Activated CD8-positive, alpha-beta memory T cell treated with anti-CD3 and anti-CD28 coated beads for 36 hours (primary cell): ENCODE data around the gene CBFA2T2. TPM values are rescaled to one million over a fixed set of nuclear protein-coding genes. Genes with fewer than 3 reads are reported as not detected.

ENCODE experiments used
- CTCF ChIA-PET: fragments of 350-600 bp; sonication (Branson Sonifier 250); formaldehyde crosslinking; loops from one replicate; lab custom pipeline; 2021; ENCODE audit warnings: antibody characterized with exemption; lab: Charles Lee
- POLR2A ChIA-PET: fragments of 350-600 bp; sonication (Branson Sonifier 250); formaldehyde crosslinking; loops from one replicate; lab custom pipeline; 2021; ENCODE audit warnings: antibody characterized with exemption; lab: Charles Lee
- total RNA-seq, 2 experiments: library from RNA; stranded (reverse); gene quantifications; one replicate each; pipeline ENCODE4 v1.2.3, GENCODE V29; 2021

Gene CBFA2T2
- total RNA-seq, 2 experiments from 2014 or later, result 7.1 to 7.4 TPM

DNA sequence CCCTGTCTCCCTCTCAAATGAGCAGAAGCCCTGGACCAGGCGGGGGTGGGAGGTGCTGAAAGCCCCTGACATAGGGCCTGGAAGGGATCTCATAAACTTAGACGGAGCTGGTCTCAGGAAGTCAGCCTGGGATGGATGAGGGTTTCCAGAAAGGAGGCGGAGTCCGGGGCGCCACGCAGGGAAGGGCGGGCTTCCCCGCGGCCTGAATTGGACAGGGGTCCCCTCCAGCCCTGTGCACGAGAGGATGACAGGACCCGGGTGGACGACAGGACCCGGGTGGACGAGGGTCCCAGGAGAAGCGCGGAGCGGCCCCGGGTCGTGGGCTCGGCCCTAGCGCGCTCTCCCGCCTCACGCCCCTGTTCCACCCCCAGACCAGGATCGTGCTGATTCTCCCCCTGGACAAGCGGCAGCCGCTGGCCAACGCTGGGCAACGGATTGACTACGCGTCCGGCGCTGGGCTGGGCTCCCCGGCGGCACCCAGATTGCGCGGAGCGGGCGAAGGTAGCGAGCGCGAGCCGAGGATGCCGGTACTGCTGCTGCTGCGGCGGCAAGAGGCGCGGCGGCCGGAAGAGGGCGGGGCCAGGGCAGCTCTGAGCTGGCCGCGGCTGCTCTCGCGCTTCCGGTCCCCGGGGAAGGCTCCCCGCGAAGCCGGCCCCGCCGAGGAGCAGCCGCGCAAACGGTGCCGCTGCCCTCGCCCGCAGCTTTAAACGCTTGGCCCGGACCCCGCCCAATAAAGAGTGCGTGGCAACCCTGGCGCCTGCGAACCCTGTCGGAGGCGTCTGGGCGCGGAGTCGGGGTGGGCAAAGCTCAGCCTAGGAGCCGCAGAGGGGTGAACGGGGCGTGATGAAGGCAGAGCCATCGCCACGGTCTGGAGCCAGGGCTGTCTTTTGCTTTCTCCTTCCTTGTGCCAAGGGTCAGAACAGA, 173.5 kb downstream of the CBFA2T2 start:
- ChIA-PET CTCF (interaction anchor here (0.6 to 4.8 kb wide), 5 partner anchors 11 to 220 kb away, joined by 3 to 22 read pairs (median 3); partner anchors contain the start of gene SNTA1), POLR2A (interaction anchor here (0.7 to 2.3 kb wide), 9 partner anchors 10 to 1422 kb away, joined by 3 to 8 read pairs (median 7); partner anchors contain the start of genes CBFA2T2, PXMP4 and SNTA1)

DNA sequence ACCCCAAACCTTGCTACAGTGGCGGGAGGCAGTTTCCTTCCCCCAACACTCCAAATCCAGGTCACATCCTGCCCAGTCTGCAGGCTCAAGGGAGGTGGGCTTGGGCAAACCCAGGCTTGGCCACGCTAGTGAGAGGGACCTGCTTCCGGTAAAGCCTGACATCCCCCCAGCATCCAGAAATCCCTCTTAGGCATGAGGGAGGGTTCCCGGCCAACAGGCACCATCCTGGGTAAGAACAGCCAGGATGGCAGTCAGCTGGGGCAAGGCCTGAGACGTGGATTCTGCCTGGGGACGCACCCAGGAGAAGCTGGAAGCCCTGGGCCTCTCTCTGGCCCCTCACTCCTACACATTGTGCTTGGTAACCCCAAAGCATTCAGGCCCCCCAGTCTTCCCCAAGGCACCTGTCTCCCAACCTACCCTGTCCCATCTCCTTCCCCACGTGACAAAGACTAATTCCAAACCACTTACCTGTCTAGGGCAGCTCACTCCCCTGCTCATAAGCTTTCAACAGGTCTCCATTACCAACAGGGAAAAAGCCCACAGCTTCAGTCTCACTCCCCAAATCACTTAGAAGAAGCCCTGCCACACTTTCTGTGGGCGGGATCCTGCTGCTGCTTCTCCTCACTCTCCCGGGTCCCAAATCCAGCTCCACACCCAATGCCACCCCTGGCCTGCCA, 174.3 kb downstream of the CBFA2T2 start:
- POLR2A ChIA-PET, result interaction anchor here (0.6 to 2.3 kb wide), 10 partner anchors 10 to 221 kb away, joined by 3 to 8 read pairs (median 6); partner anchors contain the start of genes CBFA2T2, PXMP4 and SNTA1
- CTCF ChIA-PET, result interaction anchor here (1.2 to 4.8 kb wide), 6 partner anchors 11 to 220 kb away, joined by 3 to 22 read pairs (median 4); partner anchors contain the start of genes SNTA1 and ZNF341

DNA sequence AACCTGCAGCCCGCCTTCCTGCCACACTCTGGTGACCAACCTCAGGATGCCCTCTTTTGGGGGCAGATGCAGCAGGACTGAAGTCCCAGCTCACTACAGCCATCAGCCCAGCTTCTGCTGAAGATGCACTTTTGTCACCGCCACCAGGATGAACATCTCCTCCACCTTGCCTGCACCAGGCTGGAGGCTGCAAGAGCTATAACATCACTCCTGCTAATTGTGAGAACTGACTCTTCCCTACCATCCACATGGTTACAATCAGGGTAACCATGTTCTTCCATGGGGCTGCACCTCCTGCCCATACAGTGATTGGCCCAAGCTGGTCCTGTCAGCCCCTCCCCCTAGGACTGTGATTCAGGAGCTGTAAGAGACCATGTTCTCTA, 174.9 kb downstream of the CBFA2T2 start:
- CTCF ChIA-PET, result interaction anchor here (1.2 to 4.8 kb wide), 5 partner anchors 12 to 221 kb away, joined by 3 to 22 read pairs (median 4); partner anchors contain the start of genes SNTA1 and ZNF341
- POLR2A ChIA-PET, result interaction anchor here (0.6 to 2.3 kb wide), 7 partner anchors 11 to 222 kb away, joined by 3 to 8 read pairs (median 8); partner anchors contain the start of genes CBFA2T2 and SNTA1

DNA sequence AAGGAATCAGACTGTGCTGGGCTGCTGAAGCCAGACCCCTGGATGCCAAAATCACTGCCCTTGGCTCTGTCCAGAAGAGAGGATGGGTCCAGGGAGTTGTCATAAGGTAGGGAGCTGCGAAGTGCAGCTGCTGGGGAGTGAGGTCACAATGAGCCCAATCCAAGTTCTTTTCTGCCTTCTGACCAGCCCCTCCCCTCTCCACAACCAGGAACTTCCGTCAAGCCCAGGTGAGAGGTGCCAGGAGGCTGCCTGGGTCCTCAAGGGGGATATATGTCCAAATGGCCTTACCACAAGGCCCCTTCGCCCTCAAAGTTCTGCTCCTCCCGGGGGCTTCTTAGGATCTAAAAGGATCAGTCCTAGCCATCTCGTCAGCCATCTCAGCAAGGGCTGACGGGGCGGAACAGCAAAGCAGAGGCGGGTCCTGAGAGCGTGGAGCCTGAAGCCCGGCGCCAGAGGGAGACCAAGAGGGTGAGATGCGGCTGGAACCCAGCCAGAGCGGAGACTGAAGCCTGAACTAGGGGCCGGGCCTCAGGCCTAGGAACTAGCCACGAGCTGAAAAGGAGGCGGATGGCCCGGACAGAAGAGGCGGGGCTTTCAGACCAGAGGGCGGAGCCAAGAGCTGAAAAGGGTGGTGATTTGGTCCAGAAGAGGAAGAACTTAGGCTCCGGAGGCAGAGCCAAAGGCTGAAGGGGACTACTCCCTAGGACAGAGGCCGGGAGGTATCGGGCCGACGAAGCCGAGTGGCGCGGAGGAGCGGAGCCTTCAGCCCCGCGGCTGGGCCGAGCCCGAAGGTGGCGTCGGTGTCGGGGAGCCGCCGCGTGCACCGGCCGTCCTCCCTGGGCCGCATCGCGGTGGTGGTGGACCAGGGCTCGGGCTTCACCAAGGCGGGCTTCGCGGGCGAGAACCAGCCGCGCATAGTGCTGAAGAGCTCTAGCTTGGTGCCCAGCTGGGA, 176.7 kb downstream of the CBFA2T2 start, which contains the start of gene ACTL10:
Gene ACTL10 (plus strand): TSS at position 651 of the 952 bp plus-strand sequence. CDS start 555 bp downstream, outside the sequence.
- ChIA-PET CTCF (interaction anchor here (0.8 to 4.8 kb wide), 16 partner anchors 10 to 267 kb away, joined by 3 to 22 read pairs (median 6); partner anchors contain the start of genes CBFA2T2, E2F1 and ZNF341), POLR2A (interaction anchor here (0.5 to 3.7 kb wide), 10 partner anchors 13 to 372 kb away, joined by 3 to 23 read pairs (median 6); partner anchors contain the start of genes CBFA2T2, PXMP4 and SNTA1)

DNA sequence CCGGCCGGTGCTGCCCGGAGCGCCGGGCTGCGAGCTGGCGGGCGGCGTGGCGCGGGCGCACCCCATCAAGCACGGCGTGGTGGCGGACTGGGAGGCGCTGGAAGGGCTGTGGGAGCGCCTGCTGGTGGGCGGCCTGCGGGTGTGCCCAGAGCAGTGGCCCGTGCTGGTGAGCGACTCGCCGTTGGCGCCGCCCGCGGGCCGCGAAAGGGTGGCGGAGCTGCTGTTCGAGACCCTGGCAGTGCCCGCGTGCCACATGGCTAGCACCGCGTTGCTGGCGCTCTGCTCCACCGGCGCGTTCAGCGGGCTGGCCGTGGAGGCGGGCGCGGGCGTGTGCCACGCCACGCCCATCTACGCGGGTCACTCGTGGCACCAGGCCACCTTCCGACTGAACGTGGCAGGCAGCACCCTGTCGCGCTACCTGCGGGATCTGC, 177.4 kb downstream of the CBFA2T2 start:
- ChIA-PET POLR2A (interaction anchor here (0.5 to 3.7 kb wide), 13 partner anchors 12 to 699 kb away, joined by 3 to 23 read pairs (median 5); partner anchors contain the start of genes CBFA2T2, PXMP4, SNTA1 and ZNF341), CTCF (interaction anchor here (0.6 to 4.8 kb wide), 28 partner anchors 11 to 268 kb away, joined by 3 to 22 read pairs (median 5); partner anchors contain the start of genes CBFA2T2, CDK5RAP1, E2F1 and SNTA1)

DNA sequence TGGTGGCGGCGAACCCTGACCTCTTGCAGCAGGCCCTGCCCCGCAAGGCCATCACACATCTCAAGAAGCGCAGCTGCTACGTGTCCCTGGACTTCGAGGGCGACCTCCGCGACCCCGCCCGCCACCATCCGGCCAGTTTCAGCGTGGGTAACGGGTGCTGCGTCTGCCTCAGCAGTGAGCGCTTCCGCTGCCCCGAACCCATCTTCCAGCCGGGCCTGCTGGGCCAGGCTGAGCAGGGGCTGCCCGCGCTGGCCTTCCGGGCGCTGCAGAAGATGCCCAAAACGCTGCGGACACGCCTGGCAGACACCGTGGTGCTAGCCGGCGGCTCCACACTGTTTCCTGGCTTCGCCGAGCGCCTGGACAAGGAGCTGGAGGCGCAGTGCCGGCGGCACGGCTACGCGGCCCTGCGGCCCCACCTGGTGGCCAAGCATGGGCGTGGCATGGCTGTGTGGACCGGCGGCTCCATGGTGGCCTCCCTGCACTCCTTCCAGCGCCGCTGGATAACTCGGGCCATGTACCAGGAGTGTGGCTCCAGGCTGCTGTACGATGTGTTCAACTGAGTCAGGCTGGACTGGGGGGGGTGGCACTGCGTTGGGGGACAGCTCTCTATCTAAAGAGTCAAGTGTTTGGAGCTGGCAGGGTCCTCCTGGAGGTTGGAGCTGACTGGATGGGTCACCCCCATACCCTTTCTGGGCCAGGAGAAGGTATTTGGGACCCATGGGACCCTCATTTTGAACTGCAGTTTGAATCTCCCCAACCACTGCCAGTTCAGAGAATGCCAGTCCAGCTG, 178.0 kb downstream of the CBFA2T2 start:
- ChIA-PET POLR2A (interaction anchor here (0.5 to 3.7 kb wide), 11 partner anchors 14 to 700 kb away, joined by 3 to 23 read pairs (median 4); partner anchors contain the start of genes CBFA2T2, PXMP4 and ZNF341), CTCF (interaction anchor here (0.6 to 3.5 kb wide), 26 partner anchors 10 to 360 kb away, joined by 3 to 17 read pairs (median 5); partner anchors contain the start of genes CBFA2T2, CDK5RAP1, E2F1 and SNTA1)

DNA sequence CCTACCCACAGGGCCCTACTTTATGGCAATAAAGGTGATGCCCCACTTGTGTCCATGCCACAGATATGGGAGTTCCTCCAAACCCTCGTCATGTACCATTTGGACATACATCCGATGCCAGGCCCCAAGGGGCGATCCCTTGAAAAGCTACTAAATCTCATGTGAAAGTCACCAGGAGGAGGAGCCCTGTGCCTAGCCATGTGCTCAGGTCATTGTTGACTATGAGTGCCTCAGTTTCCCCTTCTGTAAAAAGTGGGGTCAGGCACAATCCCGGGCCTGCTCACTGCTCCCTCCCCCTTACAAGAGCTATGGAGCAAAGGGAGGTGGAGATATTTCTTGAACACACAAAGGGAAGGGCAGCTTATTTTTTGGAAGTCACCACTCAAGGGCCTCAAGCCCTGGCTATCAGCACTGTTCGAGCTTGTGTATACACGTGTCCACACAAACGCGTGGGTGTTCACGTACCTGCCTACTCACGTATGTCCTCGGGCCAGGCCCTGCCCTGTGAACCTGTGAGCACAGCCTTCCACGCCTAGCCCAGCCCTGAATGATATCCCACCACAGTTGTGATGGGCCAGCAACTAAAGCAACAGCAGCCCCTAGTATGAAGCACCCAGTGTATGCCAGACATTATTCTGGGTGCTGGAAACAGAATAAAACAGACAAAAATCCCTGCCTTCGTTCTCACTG, 178.7 kb downstream of the CBFA2T2 start:
- ChIA-PET CTCF (interaction anchor here (0.6 to 3.5 kb wide), 19 partner anchors 9 to 361 kb away, joined by 3 to 17 read pairs (median 6); partner anchors contain the start of genes CBFA2T2, E2F1 and SNTA1), POLR2A (interaction anchor here (0.6 to 3.7 kb wide), 9 partner anchors 13 to 326 kb away, joined by 3 to 23 read pairs (median 6); partner anchors contain the start of genes CBFA2T2, PXMP4 and ZNF341)

DNA sequence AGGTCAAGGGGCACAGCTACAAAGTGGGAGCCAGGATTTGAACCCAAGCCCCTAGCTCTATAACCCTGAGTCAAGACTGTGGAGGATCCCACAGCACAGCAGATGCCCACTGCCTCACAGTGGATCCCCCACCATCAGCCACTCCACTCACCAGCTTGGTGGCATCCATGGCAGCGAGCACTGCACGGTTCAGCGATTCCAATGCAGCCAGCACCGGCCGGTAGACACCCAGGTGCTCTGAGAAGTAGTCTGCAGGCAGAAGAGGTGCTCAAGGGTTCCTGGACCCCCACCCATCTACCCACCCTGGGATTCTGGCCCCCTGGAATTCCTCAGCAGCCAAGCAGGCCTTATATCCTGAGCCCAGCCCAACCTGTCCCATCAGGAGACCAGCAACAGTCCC, 179.3 kb downstream of the CBFA2T2 start:
- POLR2A ChIA-PET, result interaction anchor here (0.6 to 3.7 kb wide), 7 partner anchors 10 to 225 kb away, joined by 3 to 23 read pairs (median 8); partner anchors contain the start of genes CBFA2T2 and ZNF341
- CTCF ChIA-PET, result interaction anchor here (1.0 to 3.5 kb wide), 7 partner anchors 13 to 225 kb away, joined by 3 to 17 read pairs (median 6); partner anchors contain the start of genes CBFA2T2, E2F1, SNTA1 and ZNF341

DNA sequence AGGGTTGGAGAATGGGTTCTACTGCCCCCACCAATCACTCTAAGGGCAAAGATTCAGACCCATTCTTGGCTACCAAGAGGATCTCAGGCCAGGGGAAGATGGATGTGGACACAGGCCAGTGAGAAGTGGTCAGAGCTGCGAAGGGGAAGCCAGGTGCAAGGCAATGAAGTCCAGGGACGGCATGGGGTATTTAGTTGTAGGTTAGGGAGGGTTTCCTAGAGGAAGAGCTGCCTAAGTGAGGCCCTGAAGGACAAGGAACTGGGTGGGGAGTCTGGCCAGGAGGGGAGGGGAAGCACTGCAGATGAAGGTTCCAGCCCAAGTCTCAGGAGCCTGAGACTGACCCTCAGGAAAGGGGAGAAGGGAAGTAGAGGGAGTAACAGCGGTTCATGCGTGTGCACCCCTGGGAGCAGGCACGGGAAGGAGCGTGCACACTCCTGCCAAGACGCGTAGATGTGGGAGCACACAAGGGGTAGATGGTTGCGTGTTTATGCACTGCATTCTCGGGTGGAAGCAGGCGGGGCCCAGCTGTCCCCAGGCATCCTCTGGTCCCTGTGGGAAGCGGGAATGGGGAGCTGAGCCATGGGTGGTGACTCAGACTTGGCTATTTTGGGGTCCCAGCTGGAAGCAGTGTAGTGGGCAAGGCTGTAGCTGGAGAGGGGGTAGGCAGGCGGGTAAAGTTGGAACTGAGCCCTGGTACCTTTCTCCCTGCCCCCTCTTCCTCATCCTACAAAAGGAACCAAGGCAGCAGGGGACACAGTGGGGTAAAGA, 180.2 kb downstream of the CBFA2T2 start:
- CTCF ChIA-PET, result interaction anchor here (0.6 to 3.0 kb wide), 5 partner anchors 12 to 226 kb away, joined by 3 to 16 read pairs (median 4); partner anchors contain the start of genes CBFA2T2, SNTA1 and ZNF341
- POLR2A ChIA-PET, result interaction anchor here (0.7 to 1.0 kb wide), 2 partner anchors 9 to 67 kb away, joined by 3 to 4 read pairs; no protein-coding TSS in a partner anchor

DNA sequence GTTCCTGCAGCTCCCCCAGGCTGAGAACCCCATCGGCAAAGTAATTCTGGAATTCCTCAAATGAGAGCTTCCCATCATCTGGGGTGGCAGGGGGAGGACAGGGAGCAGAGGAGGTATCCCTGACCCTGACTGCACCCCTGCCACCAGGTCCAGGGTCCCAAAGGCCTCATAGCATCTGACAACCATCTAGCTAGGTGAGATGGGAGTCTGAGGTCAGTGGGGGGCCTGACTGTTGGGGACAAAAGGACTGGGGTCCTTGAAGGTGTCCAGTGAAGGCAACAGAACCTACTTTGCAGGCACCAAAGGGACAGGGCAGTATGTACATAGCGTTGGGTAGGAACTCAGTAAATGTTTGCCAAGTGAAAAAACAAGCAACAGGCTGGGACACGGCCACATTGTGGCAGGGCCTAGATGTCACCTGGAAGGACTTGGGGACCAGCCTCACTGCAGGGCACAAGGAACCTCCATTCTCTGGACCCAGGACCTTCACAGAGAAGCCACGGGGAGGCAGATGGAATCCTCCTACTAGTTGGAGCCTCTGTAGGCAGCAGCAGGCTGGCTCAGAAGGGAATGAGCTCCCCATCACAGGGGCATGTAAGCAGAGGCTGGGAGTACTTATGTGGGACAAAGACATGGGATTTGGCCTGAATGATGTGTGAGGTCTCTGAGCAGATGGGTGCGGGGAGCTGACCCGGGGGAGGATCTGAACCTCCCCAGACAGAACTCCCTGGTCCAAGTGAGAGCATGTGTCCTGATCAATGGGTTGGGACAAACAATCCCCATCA, 181.0 kb downstream of the CBFA2T2 start:
- POLR2A ChIA-PET, result interaction anchor here (0.7 kb wide), 1 partner anchor 68 kb away, joined by 3 read pairs; no protein-coding TSS in a partner anchor
- CTCF ChIA-PET, result interaction anchor here (0.6 kb wide), 1 partner anchor 72 kb away, joined by 3 read pairs; no protein-coding TSS in a partner anchor

DNA sequence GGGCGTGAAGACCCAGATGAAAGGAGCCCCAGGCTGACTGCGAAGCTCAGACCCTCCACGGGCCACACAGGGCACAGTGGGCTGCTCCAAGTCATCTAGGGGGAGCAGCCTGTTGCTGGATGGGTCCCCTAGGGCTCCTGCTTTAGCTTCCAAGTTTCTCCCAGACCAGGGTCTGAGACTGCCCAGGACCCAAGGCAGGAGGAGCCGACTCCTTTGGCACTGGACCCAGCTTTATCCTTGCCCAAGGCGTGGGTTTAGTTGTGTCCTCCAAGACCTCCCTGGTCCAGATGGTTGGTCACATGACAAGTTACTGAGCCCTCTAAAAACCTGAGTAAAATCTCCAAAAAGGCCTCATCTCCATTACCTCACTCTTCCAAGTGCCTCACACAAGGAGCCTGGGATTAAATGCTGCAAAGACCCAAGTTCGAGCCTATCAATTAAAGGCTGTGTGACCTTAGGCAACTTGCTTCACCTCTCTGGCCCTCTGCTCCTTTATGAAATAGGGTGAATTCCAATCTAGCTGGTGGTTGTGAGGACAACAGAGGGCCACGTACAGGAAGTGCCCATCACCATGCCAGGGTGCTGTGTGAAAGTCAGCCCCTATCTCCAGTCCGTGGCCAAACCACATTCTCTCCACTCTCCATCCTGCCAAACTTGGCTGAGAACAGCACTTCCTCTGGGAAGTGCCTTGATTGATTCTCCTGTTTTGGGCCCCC, 181.8 kb downstream of the CBFA2T2 start:
- POLR2A ChIA-PET, result no interaction called here
- CTCF ChIA-PET, result no interaction called here

DNA sequence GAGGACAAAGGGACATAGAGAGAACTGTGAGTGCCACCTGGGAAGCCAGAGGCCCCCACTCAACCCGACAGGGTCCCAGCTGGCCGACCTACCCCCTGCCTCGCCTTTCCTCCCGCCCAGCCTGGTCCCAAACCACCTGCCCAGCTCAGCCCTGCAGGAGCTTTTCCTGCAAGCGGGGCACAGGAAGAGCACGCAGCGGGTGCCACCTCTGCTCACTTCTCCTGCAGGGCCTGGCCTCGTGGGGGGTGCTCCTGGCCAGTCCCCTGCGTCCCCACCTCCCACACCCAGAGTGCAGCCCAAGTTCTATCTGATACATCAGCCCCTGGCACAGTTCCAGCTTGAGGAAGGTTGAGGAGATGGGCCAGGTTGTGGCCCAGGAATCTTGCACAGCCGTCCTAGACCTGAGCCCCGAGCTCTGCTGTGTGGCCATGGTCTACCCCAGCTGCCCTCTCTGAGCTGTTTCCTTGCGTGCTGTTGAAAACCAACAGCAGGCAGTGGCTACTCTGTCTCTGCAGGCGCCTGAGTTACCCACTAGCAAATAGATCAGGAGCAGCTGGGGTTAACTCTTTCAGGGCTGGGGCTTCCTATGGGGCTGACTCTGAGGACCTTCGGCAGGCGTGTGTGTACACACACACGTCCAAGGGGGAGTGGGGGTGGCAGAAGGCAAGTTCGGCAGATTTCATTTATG, 182.7 kb downstream of the CBFA2T2 start:
- CTCF ChIA-PET, result interaction anchor here (0.6 kb wide), 1 partner anchor 16 kb away, joined by 3 read pairs; no protein-coding TSS in a partner anchor
- POLR2A ChIA-PET, result no interaction called here

DNA sequence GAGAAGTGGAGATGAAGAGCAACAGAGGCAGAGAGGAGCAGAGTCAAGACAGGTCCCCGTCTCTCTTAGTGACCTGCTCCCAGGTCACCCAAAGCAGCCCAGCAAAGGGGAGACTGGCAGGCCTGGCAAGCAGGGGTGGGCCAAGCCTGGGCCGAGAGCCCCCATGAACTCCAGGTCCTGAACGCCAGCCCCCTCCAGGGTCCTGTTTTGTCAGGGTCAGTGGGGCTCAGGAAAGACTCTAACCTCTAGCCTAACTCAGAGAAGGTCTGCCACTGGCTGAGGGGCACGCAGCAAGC, 183.2 kb downstream of the CBFA2T2 start:
- ChIA-PET POLR2A (no interaction called here), CTCF (interaction anchor here (0.6 kb wide), 1 partner anchor 15 kb away, joined by 3 read pairs; no protein-coding TSS in a partner anchor)
